Panc1 (cell line): ENCODE measurements around the gene CXorf65. TPM values are rescaled to one million over a fixed set of nuclear protein-coding genes. Genes with fewer than 3 reads are reported as not detected.

ENCODE experiments used
- ATAC-seq: fragments of 200-7000 bp; cut with Tn5 transposase; 2 replicates; pipeline ENCODE4 v1.9.1; 2020; ENCODE audit warnings: mild to moderate bottlenecking, moderate library complexity
- BruUV-seq: library from RNA; stranded (reverse); fragments of 400-500 nt; replicated peaks from 2 replicates; lab custom pipeline; 2021; lab: Mats Ljungman, UMichigan
- CTCF ChIA-PET: fragments of 300-600 bp; sonication (Branson Sonifier 250); formaldehyde crosslinking; loops from one replicate; lab custom pipeline; 2022; ENCODE audit warnings: antibody characterized with exemption; lab: Charles Lee
- POLR2A ChIA-PET: fragments of 300-600 bp; sonication (Branson Sonifier 250); formaldehyde crosslinking; loops from one replicate; lab custom pipeline; 2022; ENCODE audit warnings: antibody characterized with exemption; lab: Charles Lee
- DNase-seq: peaks from one replicate; pipeline ENCODE4 v3.0.0-alpha.2; 2010; ENCODE audit warnings: low read depth, low spot score
- H3K27ac ChIP-seq: 2 replicates; pipeline ENCODE4 v1.5.1; 2011; ENCODE audit warnings: mild to moderate bottlenecking, low read length, inconsistent platforms
- H3K27me3 ChIP-seq: fragments of 200-500 bp; sonication (Bioruptor generic); 2 replicates; pipeline ENCODE4 v1.6.0; 2014; ENCODE audit warnings: low read length, inconsistent platforms; ENCODE audit not compliant: control insufficient read depth, insufficient read depth
- H3K36me3 ChIP-seq: fragments of 200-500 bp; sonication (Bioruptor generic); 2 replicates; pipeline ENCODE4 v1.5.1; 2014; ENCODE audit warnings: inconsistent platforms, mild to moderate bottlenecking, low read length, moderate library complexity; ENCODE audit not compliant: control insufficient read depth, insufficient read depth
- H3K4me1 ChIP-seq: 2 replicates; pipeline ENCODE4 v1.5.1; 2011; ENCODE audit warnings: inconsistent platforms, mild to moderate bottlenecking, low read length, moderate library complexity; ENCODE audit not compliant: control insufficient read depth, insufficient read depth
- H3K4me3 ChIP-seq, 2 experiments: 2 replicates each; pipeline ENCODE4 v1.5.1; 2011 to 2012; ENCODE audit warnings: low read depth in 2 of 2, low read length in 2 of 2, mild to moderate bottlenecking in 2 of 2, inconsistent platforms in 1 of 2, moderate library complexity in 1 of 2
- H3K9me3 ChIP-seq: fragments of 200-500 bp; sonication (Bioruptor generic); 2 replicates; pipeline ENCODE4 v1.5.1; 2014; ENCODE audit warnings: low read depth, mild to moderate bottlenecking, inconsistent platforms, low read length, moderate library complexity; ENCODE audit not compliant: control insufficient read depth, insufficient read depth
- POLR2AphosphoS5 ChIP-seq: IDR thresholded peaks from 2 replicates; pipeline ENCODE4 v1.6.1; 2012; ENCODE audit warnings: mild to moderate bottlenecking, low read depth, low read length, moderate library complexity
- SIN3A ChIP-seq: IDR thresholded peaks from 2 replicates; pipeline ENCODE4 v1.6.1; 2012; ENCODE audit warnings: low read depth, mild to moderate bottlenecking, low read length, moderate library complexity, borderline replicate concordance; ENCODE audit not compliant: insufficient read depth
- TCF7L2 ChIP-seq: IDR thresholded peaks from 2 replicates; pipeline ENCODE4 v1.6.1; 2011; ENCODE audit warnings: mild to moderate bottlenecking, low read depth, low read length, inconsistent platforms
- in situ Hi-C: cut with HindIII; loops from 2 replicates; pipeline ENCODE4 v1.10.0; 2016; ENCODE audit warnings: low sequenced_read_pairs, low pct_unique_long_range_greater_than_20kb
- intact Hi-C: fragments of 100-400 bp; cut with micrococcal nuclease; formaldehyde crosslinking; loops from one replicate; pipeline ENCODE4 v1.10.0; 2022; ENCODE audit not compliant: unreplicated experiment
- total RNA-seq: library from RNA; stranded (reverse); gene quantifications from one replicate; pipeline ENCODE4 v1.2.1, GENCODE V29; 2021; ENCODE audit not compliant: unreplicated experiment
- TF ChIP-seq, protein P1 (sequence below), 2 experiments: IDR thresholded peaks; 2 replicates each; pipeline ENCODE4 v1.6.1; 2011 to 2012; ENCODE audit warnings: low read depth in 2 of 2, control low read depth in 1 of 2, low read length in 1 of 2, mild to moderate bottlenecking in 1 of 2, moderate library complexity in 1 of 2; ENCODE audit not compliant: insufficient read depth in 1 of 2
- TF ChIP-seq, protein P2 (sequence below): fragments of 450-650 bp; IDR thresholded peaks from 2 replicates; pipeline ENCODE4 v1.5.1; 2017; ENCODE audit warnings: mild to moderate bottlenecking

The CXorf65 gene
- total RNA-seq, 1 experiment from 2014 or later = not detected

DNA sequence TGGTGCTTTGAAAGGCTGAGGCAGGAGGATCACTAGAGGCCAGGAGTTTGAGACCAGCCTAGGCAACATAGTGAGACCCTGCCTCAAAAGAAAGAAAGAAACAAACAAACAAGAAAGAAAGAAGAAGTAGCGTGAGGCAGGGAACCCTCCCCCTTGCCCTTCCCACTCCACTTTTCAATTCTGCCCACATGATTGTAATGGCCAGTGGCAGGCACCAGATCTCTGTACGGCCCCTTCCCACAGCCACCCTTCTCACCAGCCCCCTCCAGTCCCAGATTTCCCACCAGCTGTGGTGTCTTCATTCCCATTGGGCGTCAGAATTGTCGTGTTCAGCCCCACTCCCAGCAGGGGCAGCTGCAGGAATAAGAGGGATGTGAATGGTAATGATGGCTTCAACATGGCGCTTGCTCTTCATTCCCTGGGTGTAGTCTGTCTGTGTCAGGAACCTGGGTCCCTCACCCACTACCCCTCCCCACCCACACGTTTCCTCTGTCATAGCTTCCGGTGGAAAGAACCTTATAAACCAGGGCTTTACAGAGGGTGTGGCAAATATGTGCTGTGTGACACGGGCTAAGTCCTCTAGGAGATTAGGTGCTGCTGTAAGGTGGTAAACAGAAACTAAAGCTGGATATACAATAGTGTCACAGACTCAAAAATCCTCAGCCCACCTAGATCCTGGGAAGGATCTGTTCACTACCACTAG is 4.8 kb upstream of the CXorf65 start, which contains the start of gene IL2RG:
Gene IL2RG, minus strand, starts transcription at position 437 of the 703 bp plus-strand sequence. Its CDS starts 38 bp downstream, at position 399.
- ATAC-seq = no peak

DNA sequence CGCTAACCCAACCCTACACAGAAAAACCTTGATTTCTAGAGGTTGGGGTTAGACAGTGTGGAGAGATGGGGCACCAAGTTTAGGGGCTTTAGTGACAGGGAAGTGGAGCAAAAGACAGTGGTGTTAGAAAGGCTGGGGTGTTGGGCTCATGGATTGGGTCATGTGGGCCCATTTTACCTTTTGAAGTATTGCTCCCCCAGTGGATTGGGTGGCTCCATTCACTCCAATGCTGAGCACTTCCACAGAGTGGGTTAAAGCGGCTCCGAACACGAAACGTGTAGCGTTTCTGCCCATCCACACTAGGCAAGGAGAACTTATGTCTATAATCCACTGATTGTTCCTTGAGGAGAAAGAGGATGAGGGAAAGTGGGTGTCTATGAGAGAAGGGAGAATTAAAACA is 2.5 kb upstream of the CXorf65 start:
- no peak for DNase-seq
- in situ Hi-C loops (no loop called here), intact Hi-C loops (no loop called here)
- POLR2A ChIA-PET = no interaction called here
- Histone ChIP-seq H3K27me3 (no peaks in the 10 kb centered on the region), H3K9me3 (no peaks in the 10 kb centered on the region), H3K4me3 (no peak overlapping the region), H3K4me1 (no peaks in the 10 kb centered on the region), H3K36me3 (no peaks in the 10 kb centered on the region), H3K27ac (no peak overlapping the region)
- CTCF ChIA-PET = no interaction called here
- TF ChIP-seq, protein P1, sequence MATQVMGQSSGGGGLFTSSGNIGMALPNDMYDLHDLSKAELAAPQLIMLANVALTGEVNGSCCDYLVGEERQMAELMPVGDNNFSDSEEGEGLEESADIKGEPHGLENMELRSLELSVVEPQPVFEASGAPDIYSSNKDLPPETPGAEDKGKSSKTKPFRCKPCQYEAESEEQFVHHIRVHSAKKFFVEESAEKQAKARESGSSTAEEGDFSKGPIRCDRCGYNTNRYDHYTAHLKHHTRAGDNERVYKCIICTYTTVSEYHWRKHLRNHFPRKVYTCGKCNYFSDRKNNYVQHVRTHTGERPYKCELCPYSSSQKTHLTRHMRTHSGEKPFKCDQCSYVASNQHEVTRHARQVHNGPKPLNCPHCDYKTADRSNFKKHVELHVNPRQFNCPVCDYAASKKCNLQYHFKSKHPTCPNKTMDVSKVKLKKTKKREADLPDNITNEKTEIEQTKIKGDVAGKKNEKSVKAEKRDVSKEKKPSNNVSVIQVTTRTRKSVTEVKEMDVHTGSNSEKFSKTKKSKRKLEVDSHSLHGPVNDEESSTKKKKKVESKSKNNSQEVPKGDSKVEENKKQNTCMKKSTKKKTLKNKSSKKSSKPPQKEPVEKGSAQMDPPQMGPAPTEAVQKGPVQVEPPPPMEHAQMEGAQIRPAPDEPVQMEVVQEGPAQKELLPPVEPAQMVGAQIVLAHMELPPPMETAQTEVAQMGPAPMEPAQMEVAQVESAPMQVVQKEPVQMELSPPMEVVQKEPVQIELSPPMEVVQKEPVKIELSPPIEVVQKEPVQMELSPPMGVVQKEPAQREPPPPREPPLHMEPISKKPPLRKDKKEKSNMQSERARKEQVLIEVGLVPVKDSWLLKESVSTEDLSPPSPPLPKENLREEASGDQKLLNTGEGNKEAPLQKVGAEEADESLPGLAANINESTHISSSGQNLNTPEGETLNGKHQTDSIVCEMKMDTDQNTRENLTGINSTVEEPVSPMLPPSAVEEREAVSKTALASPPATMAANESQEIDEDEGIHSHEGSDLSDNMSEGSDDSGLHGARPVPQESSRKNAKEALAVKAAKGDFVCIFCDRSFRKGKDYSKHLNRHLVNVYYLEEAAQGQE (IDR thresholded peaks at IDR 0.05; ENCODE audit: insufficient read depth in 1 of 2, low read depth in 2 of 2, low read length in 1 of 2) = no peak
- no peak for TF ChIP-seq POLR2AphosphoS5
- TF ChIP-seq, protein P2, sequence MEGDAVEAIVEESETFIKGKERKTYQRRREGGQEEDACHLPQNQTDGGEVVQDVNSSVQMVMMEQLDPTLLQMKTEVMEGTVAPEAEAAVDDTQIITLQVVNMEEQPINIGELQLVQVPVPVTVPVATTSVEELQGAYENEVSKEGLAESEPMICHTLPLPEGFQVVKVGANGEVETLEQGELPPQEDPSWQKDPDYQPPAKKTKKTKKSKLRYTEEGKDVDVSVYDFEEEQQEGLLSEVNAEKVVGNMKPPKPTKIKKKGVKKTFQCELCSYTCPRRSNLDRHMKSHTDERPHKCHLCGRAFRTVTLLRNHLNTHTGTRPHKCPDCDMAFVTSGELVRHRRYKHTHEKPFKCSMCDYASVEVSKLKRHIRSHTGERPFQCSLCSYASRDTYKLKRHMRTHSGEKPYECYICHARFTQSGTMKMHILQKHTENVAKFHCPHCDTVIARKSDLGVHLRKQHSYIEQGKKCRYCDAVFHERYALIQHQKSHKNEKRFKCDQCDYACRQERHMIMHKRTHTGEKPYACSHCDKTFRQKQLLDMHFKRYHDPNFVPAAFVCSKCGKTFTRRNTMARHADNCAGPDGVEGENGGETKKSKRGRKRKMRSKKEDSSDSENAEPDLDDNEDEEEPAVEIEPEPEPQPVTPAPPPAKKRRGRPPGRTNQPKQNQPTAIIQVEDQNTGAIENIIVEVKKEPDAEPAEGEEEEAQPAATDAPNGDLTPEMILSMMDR = no peak
- no peak for TF ChIP-seq TCF7L2
- TF ChIP-seq SIN3A = no peak
- ATAC-seq = no peak
- BruUV-seq = no TSS peak

More for the DNA sequence above, 4.8 kb upstream of the CXorf65 start, which contains the start of gene IL2RG:
- Histone ChIP-seq H3K36me3 (no peaks in the 10 kb centered on the region), H3K27ac (no peak within 1 kb of the TSS), H3K4me3 (no peak within 1 kb of the TSS), H3K4me1 (no peaks in the 10 kb centered on the region), H3K9me3 (no peaks in the 10 kb centered on the region), H3K27me3 (no peaks in the 10 kb centered on the region)
- CTCF ChIA-PET = interaction anchor here (0.8 kb wide), 1 partner anchor 19 kb away, joined by 14 read pairs; no protein-coding TSS in a partner anchor
- TF ChIP-seq SIN3A = no peak
- TF ChIP-seq, protein P2 = no peak
- TF ChIP-seq, protein P1 (IDR thresholded peaks at IDR 0.05; ENCODE audit: insufficient read depth in 1 of 2, low read depth in 2 of 2, low read length in 1 of 2) = no peak
- TF ChIP-seq TCF7L2 = no peak
- no peak for TF ChIP-seq POLR2AphosphoS5
- no TSS peak for BruUV-seq
- POLR2A ChIA-PET = no interaction called here
- no peak for DNase-seq
- in situ Hi-C loops (no loop called here), intact Hi-C loops (no loop called here)
